HEK293 (cell line): ENCODE data around the gene ERICH6B.
A peak's percentile ranks its signal among the peaks of the same experiment; 100 is the strongest.
"Not testable (repeated sequence)": the region's sequence is repeated elsewhere in the genome, so short reads cannot be mapped to it uniquely, and the experiment has no call there.

Source experiments
- CTCF ChIA-PET: fragments of 350-600 bp; formaldehyde crosslinking; extraction: SDS; loops from one replicate; lab custom pipeline; 2021; ENCODE audit warnings: antibody characterized with exemption; lab: Yijun Ruan, JAX
- POLR2A ChIA-PET: fragments of 300-600 bp; formaldehyde crosslinking; extraction: SDS; loops from one replicate; lab custom pipeline; 2020; ENCODE audit warnings: antibody characterized with exemption, inconsistent platforms; lab: Yijun Ruan, JAX
- H3K27ac ChIP-seq: fragments of 200-500 bp; sonication (Bioruptor generic); 2 replicates; pipeline ENCODE4 v1.5.1; 2014; ENCODE audit warnings: low read depth, low read length, control low read depth, inconsistent platforms; ENCODE audit errors: extremely low read depth
- H3K36me3 ChIP-seq, 2 experiments: fragments of 200-500 bp in 1 of 2; sonication (Bioruptor generic) in 1 of 2; 1 replicate in 1 of 2; 2 replicates in 1 of 2; pipeline ENCODE4 v1.5.1; 2014 to 2017; ENCODE audit warnings: inconsistent platforms in 2 of 2, low read length in 2 of 2; ENCODE audit not compliant: control insufficient read depth in 2 of 2, insufficient read depth in 1 of 2
- H3K4me1 ChIP-seq: fragments of 200-500 bp; sonication (Bioruptor generic); 2 replicates; pipeline ENCODE4 v1.5.1; 2014; ENCODE audit warnings: mild to moderate bottlenecking, low read length, inconsistent platforms; ENCODE audit not compliant: control insufficient read depth, insufficient read depth
- H3K4me3 ChIP-seq: 2 replicates; pipeline ENCODE4 v1.5.1; 2011; ENCODE audit warnings: low read depth, mild to moderate bottlenecking, control low read depth, low read length, moderate library complexity
- H3K9me3 ChIP-seq: fragments of 200-500 bp; sonication (Bioruptor generic); 2 replicates; pipeline ENCODE4 v1.5.1; 2014; ENCODE audit warnings: low read depth, low read length, inconsistent platforms; ENCODE audit not compliant: control insufficient read depth, insufficient read depth
- EGR2 ChIP-seq: fragments of 450-650 bp; formaldehyde crosslinking; IDR thresholded peaks from 2 replicates; pipeline ENCODE4 v1.5.1; 2016; ENCODE audit warnings: low read depth, missing biosample characterization, missing genetic modification characterization
- HOXD13 ChIP-seq: sonication (generic); formaldehyde crosslinking; IDR thresholded peaks from 2 replicates; pipeline ENCODE4 v1.8.0; 2022; ENCODE audit warnings: missing genetic modification reagents, borderline replicate concordance
- KLF9 ChIP-seq: fragments of 450-650 bp; formaldehyde crosslinking; IDR thresholded peaks from 2 replicates; pipeline ENCODE4 v1.5.1; 2016; ENCODE audit warnings: missing biosample characterization, missing genetic modification characterization, low read depth
- MEIS1 ChIP-seq: sonication (generic); formaldehyde crosslinking; IDR thresholded peaks from 2 replicates; pipeline ENCODE4 v1.8.1; 2022; ENCODE audit warnings: missing genetic modification reagents, mild to moderate bottlenecking, borderline replicate concordance
- YY2 ChIP-seq: fragments of 450-650 bp; formaldehyde crosslinking; IDR thresholded peaks from 2 replicates; pipeline ENCODE4 v1.5.1; 2016; ENCODE audit warnings: missing biosample characterization, missing genetic modification characterization
- ZBTB11 ChIP-seq: fragments of 450-650 bp; formaldehyde crosslinking; conservative IDR thresholded peaks from 2 replicates; pipeline ENCODE4 v1.5.1; 2016; ENCODE audit warnings: low read depth, missing biosample characterization, missing genetic modification characterization
- ZBTB20 ChIP-seq: fragments of 450-650 bp; formaldehyde crosslinking; IDR thresholded peaks from 2 replicates; pipeline ENCODE4 v1.5.1; 2016; ENCODE audit warnings: missing biosample characterization, missing genetic modification characterization
- ZFHX2 ChIP-seq: fragments of 450-650 bp; formaldehyde crosslinking; conservative IDR thresholded peaks from 2 replicates; pipeline ENCODE4 v1.5.1; 2016; ENCODE audit warnings: missing biosample characterization, missing genetic modification characterization
- ZIC2 ChIP-seq: fragments of 450-650 bp; formaldehyde crosslinking; IDR thresholded peaks from 2 replicates; pipeline ENCODE4 v1.5.1; 2016; ENCODE audit warnings: missing biosample characterization, missing genetic modification characterization
- ZNF146 ChIP-seq: fragments of 450-650 bp; formaldehyde crosslinking; IDR thresholded peaks from 2 replicates; pipeline ENCODE4 v1.5.1; 2016; ENCODE audit warnings: missing biosample characterization, missing genetic modification characterization
- ZNF184 ChIP-seq: fragments of 450-650 bp; IDR thresholded peaks from 2 replicates; pipeline ENCODE4 v1.5.1; 2018; ENCODE audit warnings: missing biosample characterization, mild to moderate bottlenecking, missing genetic modification characterization
- ZNF391 ChIP-seq: fragments of 450-650 bp; formaldehyde crosslinking; IDR thresholded peaks from 2 replicates; pipeline ENCODE4 v1.5.1; 2016; ENCODE audit warnings: low read depth, missing biosample characterization, missing genetic modification characterization, borderline replicate concordance
- ZNF416 ChIP-seq: fragments of 450-650 bp; formaldehyde crosslinking; IDR thresholded peaks from 2 replicates; pipeline ENCODE4 v1.5.1; 2016; ENCODE audit warnings: missing biosample characterization, missing genetic modification characterization
- ZNF510 ChIP-seq: fragments of 450-650 bp; formaldehyde crosslinking; IDR thresholded peaks from 2 replicates; pipeline ENCODE4 v1.5.1; 2018; ENCODE audit warnings: mild to moderate bottlenecking, missing genetic modification characterization, missing biosample characterization; ENCODE audit not compliant: insufficient replicate concordance
- ZNF580 ChIP-seq: fragments of 450-650 bp; formaldehyde crosslinking; IDR thresholded peaks from 2 replicates; pipeline ENCODE4 v1.5.1; 2016; ENCODE audit warnings: missing biosample characterization, missing genetic modification characterization
- ZNF600 ChIP-seq: fragments of 450-650 bp; formaldehyde crosslinking; IDR thresholded peaks from 2 replicates; pipeline ENCODE4 v1.5.1; 2016; ENCODE audit warnings: missing biosample characterization, missing genetic modification characterization
- ZNF747 ChIP-seq: fragments of 450-650 bp; formaldehyde crosslinking; IDR thresholded peaks from 2 replicates; pipeline ENCODE4 v1.5.1; 2016; ENCODE audit warnings: missing biosample characterization, missing genetic modification characterization
- ZNF791 ChIP-seq: fragments of 450-650 bp; formaldehyde crosslinking; IDR thresholded peaks from 2 replicates; pipeline ENCODE4 v1.5.1; 2016; ENCODE audit warnings: missing biosample characterization, missing genetic modification characterization
- TF ChIP-seq, protein P1 (sequence below): fragments of 450-650 bp; formaldehyde crosslinking; IDR thresholded peaks from 2 replicates; pipeline ENCODE4 v1.5.1; 2016; ENCODE audit warnings: missing biosample characterization, missing genetic modification characterization

The ERICH6B gene

GRCh38 chr13:45615501-45616101 lies at the start of gene ERICH6B:
Gene ERICH6B (minus strand): TSS chr13:45615739. CDS start chr13:45597005, 18,734 bp downstream.
- ChIA-PET CTCF (interaction anchor here (0.6 to 1.0 kb wide), 2 partner anchors 244 to 459 kb away, joined by 3 read pairs; no protein-coding TSS in a partner anchor), POLR2A (no interaction called here)
- Histone ChIP-seq H3K36me3 (no peaks in the 10 kb centered on the region), H3K9me3 (no peaks in the 10 kb centered on the region), H3K27ac (no peak within 1 kb of the TSS), H3K4me1 (0 out of 2 replicates have a peak, but pooled peaks cover 3% of the 10 kb centered on the region), H3K4me3 (no peak within 1 kb of the TSS)
- TF ChIP-seq ZNF600 (tag by site-specific recombination) (peak; percentile 18; the same call in 1 of the 2 replicates), ZFHX2 (tag by site-specific recombination) (peak; percentile 66), EGR2 (peak; percentile 26; the same call in 1 of the 2 replicates), ZIC2 (no peak)

DNA sequence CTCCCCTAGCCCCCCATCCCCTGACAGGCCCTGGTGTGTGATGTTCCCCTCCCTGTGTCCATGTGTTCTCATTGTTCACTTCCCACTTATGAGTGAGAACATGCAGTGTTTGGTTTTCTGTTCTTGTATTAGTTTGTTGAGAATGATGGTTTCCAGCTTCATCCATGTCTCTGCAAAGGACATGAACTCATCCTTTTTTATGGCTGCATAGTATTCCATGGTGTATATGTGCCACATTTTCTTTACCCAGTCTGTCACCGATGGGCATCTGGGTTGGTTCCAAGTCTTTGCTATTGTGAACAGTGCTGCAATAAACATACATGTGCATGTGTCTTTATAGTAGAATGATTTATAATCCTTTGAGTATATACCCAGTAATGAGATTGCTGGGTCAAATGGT lies 47.4 kb upstream of the ERICH6B start:
- H3K9me3 ChIP-seq, H3K27ac ChIP-seq, H3K36me3 ChIP-seq, CTCF ChIA-PET, POLR2A ChIA-PET, H3K4me1 ChIP-seq, H3K4me3 ChIP-seq: not testable (repeated sequence)
- TF ChIP-seq, protein P1, sequence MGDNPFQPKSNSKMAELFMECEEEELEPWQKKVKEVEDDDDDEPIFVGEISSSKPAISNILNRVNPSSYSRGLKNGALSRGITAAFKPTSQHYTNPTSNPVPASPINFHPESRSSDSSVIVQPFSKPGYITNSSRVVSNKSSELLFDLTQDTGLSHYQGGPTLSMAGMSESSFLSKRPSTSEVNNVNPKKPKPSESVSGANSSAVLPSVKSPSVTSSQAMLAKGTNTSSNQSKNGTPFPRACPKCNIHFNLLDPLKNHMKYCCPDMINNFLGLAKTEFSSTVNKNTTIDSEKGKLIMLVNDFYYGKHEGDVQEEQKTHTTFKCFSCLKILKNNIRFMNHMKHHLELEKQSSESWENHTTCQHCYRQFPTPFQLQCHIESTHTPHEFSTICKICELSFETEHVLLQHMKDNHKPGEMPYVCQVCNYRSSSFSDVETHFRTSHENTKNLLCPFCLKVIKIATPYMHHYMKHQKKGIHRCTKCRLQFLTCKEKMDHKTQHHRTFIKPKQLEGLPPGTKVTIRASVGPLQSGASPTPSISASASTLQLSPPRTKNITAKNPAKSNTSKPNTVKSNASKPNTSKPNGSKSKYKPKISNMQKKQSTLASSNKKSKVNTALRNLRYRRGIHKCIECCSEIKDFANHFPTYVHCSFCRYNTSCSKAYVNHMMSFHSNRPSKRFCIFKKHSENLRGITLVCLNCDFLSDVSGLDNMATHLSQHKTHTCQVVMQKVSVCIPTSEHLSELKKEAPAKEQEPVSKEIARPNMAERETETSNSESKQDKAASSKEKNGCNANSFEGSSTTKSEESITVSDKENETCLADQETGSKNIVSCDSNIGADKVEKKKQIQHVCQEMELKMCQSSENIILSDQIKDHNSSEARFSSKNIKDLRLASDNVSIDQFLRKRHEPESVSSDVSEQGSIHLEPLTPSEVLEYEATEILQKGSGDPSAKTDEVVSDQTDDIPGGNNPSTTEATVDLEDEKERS (tag by site-specific recombination) = 0 out of 2 replicates have a peak, but pooled peaks have one; percentile 74
- peak; percentile 87 for TF ChIP-seq ZNF146
- TF ChIP-seq, all 188 proteins: peak for 2; not testable (repeated sequence) for 186

- CTCF ChIA-PET = no interaction called here
- no peak for TF ChIP-seq ZNF791 (tag by site-specific recombination)
- no peak for TF ChIP-seq ZNF510 (tag by site-specific recombination)
- no peak for TF ChIP-seq ZBTB20 (tag by site-specific recombination)
- TF ChIP-seq HOXD13 (CRISPR knock-in tag) = no peak
- no peak for TF ChIP-seq ZNF416 (tag by site-specific recombination)
- no peak for TF ChIP-seq ZNF580
- no peak for TF ChIP-seq ZNF184 (tag by site-specific recombination)
- no peak for TF ChIP-seq ZNF391 (tag by site-specific recombination)
- no peak for TF ChIP-seq YY2 (tag by site-specific recombination)
- TF ChIP-seq ZNF747 = no peak
- no peak for TF ChIP-seq ZBTB11
- no peak for TF ChIP-seq KLF9 (tag by site-specific recombination)
- no peak for TF ChIP-seq MEIS1 (CRISPR knock-in tag)
- Histone ChIP-seq H3K9me3 (no peaks in the 10 kb centered on the region), H3K4me3 (no peak overlapping the region), H3K36me3 (no peaks in the 10 kb centered on the region), H3K4me1 (no peaks in the 10 kb centered on the region), H3K27ac (no peak overlapping the region)
- POLR2A ChIA-PET = no interaction called here
These were observed 46.6 kb upstream of the ERICH6B start for GRCh38 chr13:45662162-45662561.

- H3K36me3 ChIP-seq, H3K4me1 ChIP-seq, H3K4me3 ChIP-seq, H3K9me3 ChIP-seq, H3K27ac ChIP-seq, POLR2A ChIA-PET, CTCF ChIA-PET: not testable (repeated sequence)
These were observed 44.9 kb upstream of the ERICH6B start for GRCh38 chr13:45660458-45660857.
